NOMO-1 treated with DMSO at 0.1 percent for 48 hours (cell line): ENCODE data around the gene TMEM62.
A peak's percentile ranks its signal among the peaks of the same experiment; 100 is the strongest.
"Not testable (repeated sequence)": the region's sequence is repeated elsewhere in the genome, so short reads cannot be mapped to it uniquely, and the experiment has no call there.

ENCODE experiments used
- DNase-seq: peaks from one replicate; lab custom pipeline; 2025; ENCODE audit not compliant: unreplicated experiment; lab: John Stamatoyannopoulos, UW

The TMEM62 gene

GRCh38 chr15:43208052-43209002, 74.9 kb downstream of the TMEM62 start:
- no peak for DNase-seq

GRCh38 chr15:43209059-43209824, 75.9 kb downstream of the TMEM62 start:
- no peak for DNase-seq

GRCh38 chr15:43210172-43210745, 76.9 kb downstream of the TMEM62 start:
- DNase-seq, result no peak

GRCh38 chr15:43210807-43211206, 77.4 kb downstream of the TMEM62 start:
- DNase-seq, result no peak

GRCh38 chr15:43211224-43211735, 77.9 kb downstream of the TMEM62 start:
- no peak for DNase-seq

- no peak for DNase-seq
Observed at GRCh38 chr15:43212299-43212698, 78.9 kb downstream of the TMEM62 start.

- DNase-seq, result no peak
Observed at GRCh38 chr15:43212951-43213350, 79.6 kb downstream of the TMEM62 start.

- no peak for DNase-seq
Observed at GRCh38 chr15:43213466-43213865, 80.1 kb downstream of the TMEM62 start.

GRCh38 chr15:43214169-43214568, 80.8 kb downstream of the TMEM62 start:
- no peak for DNase-seq

GRCh38 chr15:43214592-43215295, 81.4 kb downstream of the TMEM62 start:
- DNase-seq, result no peak

GRCh38 chr15:43215961-43216360, 82.6 kb downstream of the TMEM62 start:
- no peak for DNase-seq

- DNase-seq, result peak; percentile 18
Observed at GRCh38 chr15:43218908-43219706, 85.7 kb downstream of the TMEM62 start.

- no peak for DNase-seq
Observed at GRCh38 chr15:43219929-43220928, 86.8 kb downstream of the TMEM62 start.

GRCh38 chr15:43220991-43221403, 87.6 kb downstream of the TMEM62 start, which contains the start of gene EPB42:
Gene EPB42 (minus strand): TSS chr15:43221018. CDS start chr15:43220825, 193 bp downstream.
- DNase-seq, result no peak

- no peak for DNase-seq
Observed at GRCh38 chr15:43221422-43221821, 88.0 kb downstream of the TMEM62 start.

- DNase-seq, result peak; percentile 67
Observed at GRCh38 chr15:43225201-43225949, 92.0 kb downstream of the TMEM62 start.

GRCh38 chr15:43225950-43226255, 92.5 kb downstream of the TMEM62 start:
- not testable (repeated sequence) for DNase-seq
